Activated T-helper 2 cell treated with anti-CD3 and anti-CD28 coated beads, Interferon-gamma antibody, Interleukin-2, Interleukin-4, amounts not matched to agents 10 μg/mL and 5 μg/mL and 100 μg/mL, durations not matched to agents 14 hours and 24 hours and 36 hours (primary cell): ENCODE data around the gene MTMR12. TPM values are rescaled to one million over a fixed set of nuclear protein-coding genes. Genes with fewer than 3 reads are reported as not detected.

Source experiments
- DNase-seq: peaks from one replicate; pipeline ENCODE4 v3.0.0; 2021; ENCODE audit warnings: low spot score
- H3K27ac Mint-ChIP-seq: one replicate; pipeline ENCODE4 v1.8.0; 2021; ENCODE audit warnings: mixed read lengths
- H3K27me3 Mint-ChIP-seq: one replicate; pipeline ENCODE4 v1.8.0; 2021; ENCODE audit warnings: low read depth, mixed read lengths
- H3K36me3 Mint-ChIP-seq: one replicate; pipeline ENCODE4 v1.8.0; 2021; ENCODE audit warnings: low read depth, mixed read lengths
- H3K4me1 Mint-ChIP-seq: one replicate; pipeline ENCODE4 v1.8.0; 2021; ENCODE audit warnings: low read depth, mixed read lengths
- H3K4me3 Mint-ChIP-seq: one replicate; pipeline ENCODE4 v1.8.0; 2021; ENCODE audit warnings: low read depth, mild to moderate bottlenecking, moderate library complexity, mixed read lengths
- H3K9me3 Mint-ChIP-seq: one replicate; pipeline ENCODE4 v1.8.0; 2021; ENCODE audit warnings: mixed read lengths
- intact Hi-C: fragments of 100-400 bp; cut with micrococcal nuclease; formaldehyde crosslinking; loops from one replicate; pipeline ENCODE4 v1.15.1; 2023
- total RNA-seq: library from RNA; stranded (reverse); gene quantifications from 2 replicates; pipeline ENCODE4 v1.2.3, GENCODE V29; 2022

The MTMR12 gene
- total RNA-seq, 1 donor from 2014 or later, result 23.5 TPM

- intact Hi-C loops, result no loop called here
- no peaks in the 10 kb centered on the region for H3K27me3 Mint-ChIP-seq
Measured at GRCh38 chr5:32255540-32255900, 57.2 kb downstream of the MTMR12 start.

GRCh38 chr5:32254881-32255539, 57.7 kb downstream of the MTMR12 start:
- Mint-ChIP-seq H3K36me3 (peaks cover 54% of the 10 kb centered on the region), H3K4me3 (no peak overlapping the region), H3K27me3 (no peaks in the 10 kb centered on the region), H3K9me3 (no peaks in the 10 kb centered on the region), H3K27ac (no peak overlapping the region), H3K4me1 (peaks cover 4% of the 10 kb centered on the region)
- intact Hi-C loops, result no loop called here
- no peak for DNase-seq

More at GRCh38 chr5:32255540-32255900, 57.2 kb downstream of the MTMR12 start:
- no peak for DNase-seq
- H3K36me3 Mint-ChIP-seq, result peaks cover 59% of the 10 kb centered on the region
- H3K4me3 Mint-ChIP-seq, result no peak overlapping the region
- H3K4me1 Mint-ChIP-seq, result peaks cover 8% of the 10 kb centered on the region
- H3K9me3 Mint-ChIP-seq, result no peaks in the 10 kb centered on the region
- H3K27ac Mint-ChIP-seq, result no peak overlapping the region

- H3K27ac Mint-ChIP-seq, result no peak overlapping the region
- H3K9me3 Mint-ChIP-seq, result no peaks in the 10 kb centered on the region
- H3K4me1 Mint-ChIP-seq, result peaks cover 3% of the 10 kb centered on the region
- DNase-seq, result no peak
- intact Hi-C loops, result no loop called here
- no peaks in the 10 kb centered on the region for H3K27me3 Mint-ChIP-seq
- peaks cover 67% of the 10 kb centered on the region for H3K36me3 Mint-ChIP-seq
- no peak overlapping the region for H3K4me3 Mint-ChIP-seq
Measured at GRCh38 chr5:32251871-32252458, 60.8 kb downstream of the MTMR12 start.

GRCh38 chr5:32249668-32250067, 63.1 kb downstream of the MTMR12 start:
- Mint-ChIP-seq H3K36me3 (peaks cover 63% of the 10 kb centered on the region), H3K27me3 (no peaks in the 10 kb centered on the region), H3K4me1 (no peaks in the 10 kb centered on the region), H3K9me3 (no peaks in the 10 kb centered on the region), H3K27ac (no peak overlapping the region), H3K4me3 (no peak overlapping the region)
- DNase-seq, result no peak
- intact Hi-C loops, result no loop called here

- DNase-seq, result no peak
- H3K27me3 Mint-ChIP-seq, result no peaks in the 10 kb centered on the region
- H3K9me3 Mint-ChIP-seq, result no peaks in the 10 kb centered on the region
- H3K36me3 Mint-ChIP-seq, result peaks cover 65% of the 10 kb centered on the region
- H3K4me3 Mint-ChIP-seq, result no peak overlapping the region
- H3K27ac Mint-ChIP-seq, result no peak overlapping the region
- H3K4me1 Mint-ChIP-seq, result no peaks in the 10 kb centered on the region
- intact Hi-C loops, result no loop called here
Measured at GRCh38 chr5:32245742-32246141, 67.0 kb downstream of the MTMR12 start.

- H3K4me1 Mint-ChIP-seq, result no peaks in the 10 kb centered on the region
- H3K27me3 Mint-ChIP-seq, result no peaks in the 10 kb centered on the region
- DNase-seq, result no peak
- no peak overlapping the region for H3K27ac Mint-ChIP-seq
- H3K36me3 Mint-ChIP-seq, result peaks cover 63% of the 10 kb centered on the region
- H3K9me3 Mint-ChIP-seq, result no peaks in the 10 kb centered on the region
- intact Hi-C loops, result no loop called here
- no peak overlapping the region for H3K4me3 Mint-ChIP-seq
Measured at GRCh38 chr5:32244017-32244416, 68.7 kb downstream of the MTMR12 start.

- Mint-ChIP-seq H3K27ac (no peak overlapping the region), H3K27me3 (no peaks in the 10 kb centered on the region), H3K36me3 (peaks cover 49% of the 10 kb centered on the region), H3K4me1 (no peaks in the 10 kb centered on the region), H3K4me3 (no peak overlapping the region), H3K9me3 (no peaks in the 10 kb centered on the region)
- intact Hi-C loops, result no loop called here
- no peak for DNase-seq
Measured at GRCh38 chr5:32241034-32241783, 71.5 kb downstream of the MTMR12 start.

- H3K4me1 Mint-ChIP-seq, result no peaks in the 10 kb centered on the region
- no peak overlapping the region for H3K27ac Mint-ChIP-seq
- no peaks in the 10 kb centered on the region for H3K9me3 Mint-ChIP-seq
- intact Hi-C loops, result no loop called here
- no peak overlapping the region for H3K4me3 Mint-ChIP-seq
- no peaks in the 10 kb centered on the region for H3K27me3 Mint-ChIP-seq
- DNase-seq, result no peak
- H3K36me3 Mint-ChIP-seq, result peaks cover 53% of the 10 kb centered on the region
Measured at GRCh38 chr5:32239385-32239784, 73.4 kb downstream of the MTMR12 start.

GRCh38 chr5:32233696-32234447, 78.9 kb downstream of the MTMR12 start:
- no peak for DNase-seq
- Mint-ChIP-seq H3K4me1 (peaks cover 22% of the 10 kb centered on the region), H3K9me3 (no peaks in the 10 kb centered on the region), H3K27ac (no peak overlapping the region), H3K4me3 (no peak overlapping the region), H3K36me3 (peaks cover 53% of the 10 kb centered on the region), H3K27me3 (no peaks in the 10 kb centered on the region)
- intact Hi-C loops, result loop anchor here (2.0 kb wide), 2 partner anchors 59 to 379 kb away; partner anchors contain the start of gene GOLPH3

GRCh38 chr5:32233220-32233695, 79.5 kb downstream of the MTMR12 start:
- Mint-ChIP-seq H3K9me3 (no peaks in the 10 kb centered on the region), H3K4me3 (no peak overlapping the region), H3K27me3 (no peaks in the 10 kb centered on the region), H3K27ac (no peak overlapping the region), H3K36me3 (peaks cover 55% of the 10 kb centered on the region), H3K4me1 (peaks cover 25% of the 10 kb centered on the region)
- no peak for DNase-seq
- intact Hi-C loops, result loop anchor here (2.0 kb wide), 2 partner anchors 58 to 380 kb away; partner anchors contain the start of gene GOLPH3

- peaks cover 25% of the 10 kb centered on the region for H3K4me1 Mint-ChIP-seq
- H3K27me3 Mint-ChIP-seq, result no peaks in the 10 kb centered on the region
- H3K27ac Mint-ChIP-seq, result peak overlapping the region; percentile 82
- H3K36me3 Mint-ChIP-seq, result peaks cover 55% of the 10 kb centered on the region
- peak; percentile 63 for DNase-seq
- H3K4me3 Mint-ChIP-seq, result no peak overlapping the region
- H3K9me3 Mint-ChIP-seq, result no peaks in the 10 kb centered on the region
- intact Hi-C loops, result loop anchor here (1.0 to 2.0 kb wide), 4 partner anchors 58 to 380 kb away; partner anchors contain the start of gene GOLPH3
Measured at GRCh38 chr5:32232441-32233219, 80.1 kb downstream of the MTMR12 start.

- Mint-ChIP-seq H3K9me3 (no peaks in the 10 kb centered on the region), H3K4me3 (no peak overlapping the region), H3K27ac (peak overlapping the region; percentile 82), H3K36me3 (peaks cover 52% of the 10 kb centered on the region), H3K27me3 (no peaks in the 10 kb centered on the region), H3K4me1 (peaks cover 25% of the 10 kb centered on the region)
- no peak for DNase-seq
- intact Hi-C loops, result loop anchor here (1.0 to 2.0 kb wide), 4 partner anchors 57 to 381 kb away; partner anchors contain the start of gene GOLPH3
Measured at GRCh38 chr5:32231929-32232328, 80.8 kb downstream of the MTMR12 start.
